Ishikawa (cell line): ENCODE measurements around the gene CCDC78.

ENCODE experiments used
- CEBPB ChIP-seq: IDR thresholded peaks from 2 replicates; pipeline ENCODE4 v1.6.1; 2012
- EP300 ChIP-seq: IDR thresholded peaks from 2 replicates; pipeline ENCODE4 v1.6.1; 2012; ENCODE audit warnings: borderline replicate concordance
- MAX ChIP-seq: IDR thresholded peaks from 2 replicates; pipeline ENCODE4 v1.6.1; 2012
- RAD21 ChIP-seq: IDR thresholded peaks from 2 replicates; pipeline ENCODE4 v1.6.1; 2012; ENCODE audit warnings: low read depth
- TAF1 ChIP-seq: IDR thresholded peaks from 2 replicates; pipeline ENCODE4 v1.6.1; 2012; ENCODE audit warnings: low read depth, mild to moderate bottlenecking
- TCF12 ChIP-seq: IDR thresholded peaks from 2 replicates; pipeline ENCODE4 v1.6.1; 2012; ENCODE audit warnings: low read depth
- TEAD4 ChIP-seq: IDR thresholded peaks from 2 replicates; pipeline ENCODE4 v1.6.1; 2012
- USF1 ChIP-seq: IDR thresholded peaks from 2 replicates; pipeline ENCODE4 v1.6.1; 2012
- YY1 ChIP-seq: IDR thresholded peaks from 2 replicates; pipeline ENCODE4 v1.6.1; 2012; ENCODE audit warnings: low read depth
- ZBTB7A ChIP-seq: IDR thresholded peaks from 2 replicates; pipeline ENCODE4 v1.6.1; 2012; ENCODE audit warnings: low read depth
- TF ChIP-seq, protein P1 (sequence below): IDR thresholded peaks from 2 replicates; pipeline ENCODE4 v1.6.1; 2012; ENCODE audit warnings: low read depth, mild to moderate bottlenecking

DNA sequence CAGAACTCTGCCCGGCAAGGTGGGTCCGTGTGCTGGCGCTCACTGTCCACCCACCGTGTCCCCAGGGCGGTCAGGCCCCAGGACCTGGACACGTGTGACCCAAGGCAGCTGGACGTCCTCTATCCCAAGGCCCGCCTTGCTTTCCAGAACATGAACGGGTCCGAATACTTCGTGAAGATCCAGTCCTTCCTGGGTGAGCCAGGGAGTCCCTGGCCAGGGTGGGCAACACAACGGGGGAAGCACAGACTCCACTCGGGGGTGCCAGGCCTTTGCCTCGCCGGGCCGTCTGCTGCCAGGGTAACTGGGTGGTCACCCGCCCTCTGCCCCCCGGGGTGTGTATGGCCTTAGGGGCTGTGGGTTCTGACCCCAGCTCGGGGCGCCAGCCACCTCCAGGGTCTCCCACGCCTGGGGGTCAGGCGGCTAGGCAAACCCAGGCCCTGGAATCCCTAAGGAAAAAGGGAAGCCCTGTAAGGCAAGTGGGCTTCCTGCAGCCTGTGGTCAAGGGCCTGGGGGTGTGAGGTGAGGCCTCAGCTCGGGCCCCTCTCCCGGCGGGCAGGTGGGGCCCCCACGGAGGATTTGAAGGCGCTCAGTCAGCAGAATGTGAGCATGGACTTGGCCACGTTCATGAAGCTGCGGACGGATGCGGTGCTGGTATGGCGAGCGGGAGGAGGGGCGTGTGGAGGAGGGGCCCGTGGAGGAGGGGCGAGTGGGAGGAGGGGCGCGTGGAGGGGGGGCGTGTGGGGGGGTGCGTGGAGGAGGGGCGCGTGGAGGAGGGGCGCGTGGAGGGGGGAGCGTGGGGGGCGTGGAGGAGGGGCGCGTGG, 40.8 kb upstream of the CCDC78 start:
- TF ChIP-seq, protein P1, sequence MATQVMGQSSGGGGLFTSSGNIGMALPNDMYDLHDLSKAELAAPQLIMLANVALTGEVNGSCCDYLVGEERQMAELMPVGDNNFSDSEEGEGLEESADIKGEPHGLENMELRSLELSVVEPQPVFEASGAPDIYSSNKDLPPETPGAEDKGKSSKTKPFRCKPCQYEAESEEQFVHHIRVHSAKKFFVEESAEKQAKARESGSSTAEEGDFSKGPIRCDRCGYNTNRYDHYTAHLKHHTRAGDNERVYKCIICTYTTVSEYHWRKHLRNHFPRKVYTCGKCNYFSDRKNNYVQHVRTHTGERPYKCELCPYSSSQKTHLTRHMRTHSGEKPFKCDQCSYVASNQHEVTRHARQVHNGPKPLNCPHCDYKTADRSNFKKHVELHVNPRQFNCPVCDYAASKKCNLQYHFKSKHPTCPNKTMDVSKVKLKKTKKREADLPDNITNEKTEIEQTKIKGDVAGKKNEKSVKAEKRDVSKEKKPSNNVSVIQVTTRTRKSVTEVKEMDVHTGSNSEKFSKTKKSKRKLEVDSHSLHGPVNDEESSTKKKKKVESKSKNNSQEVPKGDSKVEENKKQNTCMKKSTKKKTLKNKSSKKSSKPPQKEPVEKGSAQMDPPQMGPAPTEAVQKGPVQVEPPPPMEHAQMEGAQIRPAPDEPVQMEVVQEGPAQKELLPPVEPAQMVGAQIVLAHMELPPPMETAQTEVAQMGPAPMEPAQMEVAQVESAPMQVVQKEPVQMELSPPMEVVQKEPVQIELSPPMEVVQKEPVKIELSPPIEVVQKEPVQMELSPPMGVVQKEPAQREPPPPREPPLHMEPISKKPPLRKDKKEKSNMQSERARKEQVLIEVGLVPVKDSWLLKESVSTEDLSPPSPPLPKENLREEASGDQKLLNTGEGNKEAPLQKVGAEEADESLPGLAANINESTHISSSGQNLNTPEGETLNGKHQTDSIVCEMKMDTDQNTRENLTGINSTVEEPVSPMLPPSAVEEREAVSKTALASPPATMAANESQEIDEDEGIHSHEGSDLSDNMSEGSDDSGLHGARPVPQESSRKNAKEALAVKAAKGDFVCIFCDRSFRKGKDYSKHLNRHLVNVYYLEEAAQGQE = no peak
- TF ChIP-seq TCF12 (no peak), EP300 (no peak), TAF1 (no peak), ZBTB7A (no peak; the same call in 1 of the 2 replicates), TEAD4 (no peak), CEBPB (no peak), USF1 (no peak), MAX (no peak), YY1 (no peak), RAD21 (no peak)
